Measurements from ENCODE around the gene FBXL14. TPM values are rescaled to one million over a fixed set of nuclear protein-coding genes. Genes with fewer than 3 reads are reported as not detected.
A peak's percentile ranks its signal among the peaks of the same experiment; 100 is the strongest.

Gene FBXL14
- total and polyA plus RNA-seq, 9 of the 15 experiments (the other 6 are each of a cell fraction or from before 2014, with no cell fraction given), result 0.13 to 9.8 (median 3.3) TPM

DNA sequence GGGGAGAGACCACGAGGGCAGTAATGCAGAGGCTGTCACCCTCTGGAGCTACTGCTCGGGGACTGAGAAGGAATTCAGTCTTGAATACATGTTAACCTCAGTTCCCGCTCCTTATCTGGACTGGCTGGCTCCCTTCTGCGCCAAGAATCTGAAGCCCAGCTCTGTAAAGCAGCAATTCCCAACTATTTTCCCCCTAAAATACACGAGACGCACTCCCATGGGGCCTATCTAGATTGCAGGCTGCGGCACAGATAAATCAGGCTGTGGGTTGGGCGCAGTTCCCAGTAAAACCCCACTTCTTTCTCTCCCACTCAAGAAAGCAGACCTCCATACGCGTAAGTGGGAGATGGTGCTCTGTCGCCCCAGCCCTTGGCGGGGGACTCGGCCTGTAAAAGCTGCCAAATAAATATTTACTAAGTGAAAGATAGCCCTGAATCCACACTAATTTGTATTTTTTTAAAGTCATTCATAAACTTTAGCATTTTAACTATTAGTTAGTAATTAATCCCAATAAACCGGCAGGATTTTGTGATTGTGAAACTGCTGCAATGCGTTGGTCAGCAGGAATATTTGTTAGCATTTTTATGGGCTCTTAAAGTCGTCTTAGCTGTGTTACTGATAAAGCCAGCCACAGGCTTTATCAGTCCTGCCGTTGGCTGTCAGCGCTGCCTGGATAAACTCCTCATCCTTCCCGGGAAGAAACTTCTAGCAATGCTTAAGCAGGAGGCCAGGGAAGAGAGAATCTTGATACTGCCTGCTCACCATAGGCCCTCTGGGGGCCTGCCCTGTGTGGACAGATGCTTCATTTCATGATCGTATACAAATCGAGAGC lies 17.8 kb downstream of the FBXL14 start (continued):
- TF ChIP-seq CEBPG (CRISPR knock-in tag; IDR thresholded peaks at IDR 0.05) (no peak), CEBPG (tag; conservative IDR thresholded peaks at IDR 0.05 in 1 of 2, IDR thresholded peaks at IDR 0.05 in 1 of 2) (peak in 1 of 2 experiments; percentile 50; a peak in 1 of 4 replicates), HDAC3 (IDR thresholded peaks at IDR 0.05; ENCODE audit: borderline replicate concordance, partially characterized antibody) (no peak), PKNOX1 (IDR thresholded peaks at IDR 0.05) (0 out of 2 replicates have a peak, but pooled peaks have one; percentile 31), TBL1XR1 (IDR thresholded peaks at IDR 0.05; ENCODE audit: low read length in 2 of 2) (peak in 1 of 2 experiments; percentile 61; a peak in 1 of 4 replicates), MYC (IDR thresholded peaks at IDR 0.05; ENCODE audit: low read depth, low read length) (0 out of 2 replicates have a peak, but pooled peaks have one; percentile 7), MYC (CRISPR knock-in tag; IDR thresholded peaks at IDR 0.05; ENCODE audit: borderline replicate concordance, low read depth) (no peak), KLF16 (IDR thresholded peaks at IDR 0.05) (peak; percentile 58; the same call in 1 of the 2 replicates)
- TF ChIP-seq, protein P1, sequence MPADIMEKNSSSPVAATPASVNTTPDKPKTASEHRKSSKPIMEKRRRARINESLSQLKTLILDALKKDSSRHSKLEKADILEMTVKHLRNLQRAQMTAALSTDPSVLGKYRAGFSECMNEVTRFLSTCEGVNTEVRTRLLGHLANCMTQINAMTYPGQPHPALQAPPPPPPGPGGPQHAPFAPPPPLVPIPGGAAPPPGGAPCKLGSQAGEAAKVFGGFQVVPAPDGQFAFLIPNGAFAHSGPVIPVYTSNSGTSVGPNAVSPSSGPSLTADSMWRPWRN (IDR thresholded peaks at IDR 0.05; ENCODE audit: low read depth), result peak; percentile 62
